Bronchial epithelial cell (primary cell): ENCODE data around the gene RNF19B. TPM values are rescaled to one million over a fixed set of nuclear protein-coding genes. Genes with fewer than 3 reads are reported as not detected.

Experiments
- DNase-seq: peaks from one replicate; pipeline ENCODE4 v3.0.0-alpha.2; 2010; ENCODE audit warnings: low read depth
- FAIRE-seq: peaks from 2 replicates; lab custom pipeline; 2011; peaks lifted over from hg19 to GRCh38; lab: Jason Lieb, UNC
- H3K27me3 ChIP-seq: 2 replicates; pipeline ENCODE4 v1.5.1; 2011; ENCODE audit warnings: low read length; ENCODE audit not compliant: control insufficient read depth, insufficient read depth
- H3K36me3 ChIP-seq: 2 replicates; pipeline ENCODE4 v1.5.1; 2011; ENCODE audit warnings: low read length; ENCODE audit not compliant: control insufficient read depth, insufficient read depth
- H3K4me3 ChIP-seq: 2 replicates; pipeline ENCODE4 v1.5.1; 2011; ENCODE audit warnings: mild to moderate bottlenecking, low read depth, low read length, control low read depth
- CTCF ChIP-seq: IDR thresholded peaks from 2 replicates; pipeline ENCODE4 v1.5.1; 2011; ENCODE audit warnings: mild to moderate bottlenecking, moderate library complexity, low read length, control low read depth, inconsistent platforms; ENCODE audit not compliant: insufficient read depth, severe bottlenecking
- total RNA-seq: library from RNA; depleted of rRNA; stranded (reverse); fragments of >200 nt; gene quantifications from 2 replicates; pipeline ENCODE4 v1.2.1, GENCODE V29; 2014

The RNF19B gene
- 19.2 and 32.6 TPM in 2 replicates for total RNA-seq

- no peak for FAIRE-seq
Measured at GRCh38 chr1:32964461-32965250, at the start of gene RNF19B. Gene RNF19B, minus strand, starts transcription at chr1:32964809. Its CDS starts 124 bp downstream, at chr1:32964685.

GRCh38 chr1:33013791-33014190, 49.2 kb upstream of the RNF19B start:
- no peak for FAIRE-seq
- Histone ChIP-seq H3K27me3 (no peaks in the 10 kb centered on the region), H3K4me3 (no peak overlapping the region), H3K36me3 (peaks cover 21% of the 10 kb centered on the region)
- no peak for TF ChIP-seq CTCF
- DNase-seq, result no peak

More at GRCh38 chr1:32964461-32965250, at the start of gene RNF19B:
- DNase-seq, result peak; percentile 86
- no peaks in the 10 kb centered on the region for H3K36me3 ChIP-seq
- H3K4me3 ChIP-seq, result peak within 1 kb of the TSS; percentile 88
- TF ChIP-seq CTCF, result no peak
- no peaks in the 10 kb centered on the region for H3K27me3 ChIP-seq

GRCh38 chr1:33012165-33012564, 47.6 kb upstream of the RNF19B start:
- no peak for TF ChIP-seq CTCF
- DNase-seq, result no peak
- FAIRE-seq, result no peak
- Histone ChIP-seq H3K36me3 (peaks cover 23% of the 10 kb centered on the region), H3K4me3 (no peak overlapping the region), H3K27me3 (no peaks in the 10 kb centered on the region)

- H3K36me3 ChIP-seq, result peaks cover 22% of the 10 kb centered on the region
- DNase-seq (peak; percentile 47), FAIRE-seq (no peak)
- H3K4me3 ChIP-seq, result no peak overlapping the region
- no peaks in the 10 kb centered on the region for H3K27me3 ChIP-seq
- no peak for TF ChIP-seq CTCF
Measured at GRCh38 chr1:33010932-33011731, 46.5 kb upstream of the RNF19B start.

GRCh38 chr1:33009561-33009960, 45.0 kb upstream of the RNF19B start:
- DNase-seq (no peak), FAIRE-seq (no peak)
- H3K27me3 ChIP-seq, result no peaks in the 10 kb centered on the region
- H3K4me3 ChIP-seq, result no peak overlapping the region
- no peak for TF ChIP-seq CTCF
- peaks cover 20% of the 10 kb centered on the region for H3K36me3 ChIP-seq
